Neural cell (in vitro differentiated cells): ENCODE measurements around the gene NPR2. TPM values are rescaled to one million over a fixed set of nuclear protein-coding genes. Genes with fewer than 3 reads are reported as not detected.

ENCODE experiments used
- H2AFZ ChIP-seq: fragments of 200-600, 300-800 bp; sonication (generic), shearing (Covaris generic); 2 replicates; pipeline ENCODE4 v1.6.0; 2014; ENCODE audit warnings: low read depth, mild to moderate bottlenecking, antibody characterized with exemption, low read length, moderate library complexity
- H3F3A ChIP-seq: fragments of 200-600 bp; shearing (Covaris generic); 2 replicates; pipeline ENCODE4 v1.6.1; 2016; ENCODE audit warnings: mild to moderate bottlenecking, moderate library complexity, mixed read lengths, antibody characterized with exemption, low read length; ENCODE audit not compliant: insufficient read depth, poor library complexity, severe bottlenecking
- H3K27ac ChIP-seq: fragments of 200-600, 300-800 bp; sonication (generic), shearing (Covaris generic); 2 replicates; pipeline ENCODE4 v1.5.1; 2014; ENCODE audit warnings: mild to moderate bottlenecking, low read length, moderate library complexity
- H3K27me3 ChIP-seq: fragments of 300-800, 200-600 bp; sonication (generic), shearing (Covaris generic); 2 replicates; pipeline ENCODE4 v1.6.0; 2014; ENCODE audit warnings: mild to moderate bottlenecking, low read depth, low read length, moderate library complexity; ENCODE audit not compliant: insufficient read depth
- H3K36me3 ChIP-seq: fragments of 300-800, 200-600 bp; sonication (generic), shearing (Covaris generic); 2 replicates; pipeline ENCODE4 v1.5.1; 2014; ENCODE audit warnings: mild to moderate bottlenecking, antibody characterized with exemption, low read length, moderate library complexity; ENCODE audit not compliant: insufficient read depth
- H3K4me2 ChIP-seq: fragments of 300-800, 200-600 bp; sonication (generic), shearing (Covaris generic); 2 replicates; pipeline ENCODE4 v1.6.0; 2014; ENCODE audit warnings: mild to moderate bottlenecking, low read length
- H3K4me3 ChIP-seq: fragments of 300-800, 200-600 bp; sonication (generic), shearing (Covaris generic); 2 replicates; pipeline ENCODE4 v1.5.1; 2014; ENCODE audit warnings: mild to moderate bottlenecking, low read length, moderate library complexity
- H3K79me2 ChIP-seq: fragments of 200-600 bp; shearing (Covaris generic); replicated peaks from 2 replicates; pipeline ENCODE4 v1.6.0; 2014; ENCODE audit warnings: mild to moderate bottlenecking, low read length, moderate library complexity; ENCODE audit not compliant: insufficient read depth
- H3K9ac ChIP-seq: fragments of 300-800, 200-600 bp; sonication (generic), shearing (Covaris generic); 2 replicates; pipeline ENCODE4 v1.6.1; 2016; ENCODE audit warnings: mild to moderate bottlenecking, low read length, mixed read lengths
- H3K9me2 ChIP-seq: fragments of 200-600 bp; shearing (Covaris generic); 2 replicates; pipeline ENCODE4 v1.6.1; 2016; ENCODE audit warnings: mild to moderate bottlenecking, low read length, mixed read lengths; ENCODE audit not compliant: insufficient read depth
- H3K9me3 ChIP-seq: fragments of 200-600, 300-800 bp; sonication (generic), shearing (Covaris generic); 2 replicates; pipeline ENCODE4 v1.6.1; 2016; ENCODE audit warnings: mild to moderate bottlenecking, mixed run types, low read length, moderate library complexity, mixed read lengths
- H4K20me1 ChIP-seq: fragments of 200-600 bp; shearing (Covaris generic); 2 replicates; pipeline ENCODE4 v1.6.1; 2016; ENCODE audit warnings: mild to moderate bottlenecking, mixed run types; ENCODE audit not compliant: insufficient read depth
- EP300 ChIP-seq: fragments of 450-650 bp; conservative IDR thresholded peaks from 2 replicates; pipeline ENCODE4 v1.6.1; 2014; ENCODE audit warnings: antibody characterized with exemption, mild to moderate bottlenecking, moderate library complexity; ENCODE audit not compliant: poor library complexity, severe bottlenecking
- EZH2 ChIP-seq: fragments of 200-600, 300-800 bp; shearing (Covaris generic), sonication (generic); IDR thresholded peaks from 2 replicates; pipeline ENCODE4 v1.6.1; 2014; ENCODE audit warnings: antibody characterized with exemption, low read length, borderline replicate concordance, mild to moderate bottlenecking; ENCODE audit not compliant: insufficient read depth, poor library complexity, severe bottlenecking
- MXI1 ChIP-seq: fragments of 450-650 bp; conservative IDR thresholded peaks from 2 replicates; pipeline ENCODE4 v1.6.1; 2014; ENCODE audit warnings: antibody characterized with exemption, mild to moderate bottlenecking; ENCODE audit not compliant: poor library complexity, severe bottlenecking
- POLR2AphosphoS5 ChIP-seq: IDR thresholded peaks from 2 replicates; pipeline ENCODE4 v1.6.1; 2012
- RAD21 ChIP-seq: fragments of 450-650 bp; conservative IDR thresholded peaks from 2 replicates; pipeline ENCODE4 v1.6.1; 2014; ENCODE audit warnings: antibody characterized with exemption, mild to moderate bottlenecking, moderate library complexity
- SMC3 ChIP-seq: fragments of 450-650 bp; conservative IDR thresholded peaks from 2 replicates; pipeline ENCODE4 v1.6.1; 2014; ENCODE audit warnings: antibody characterized with exemption, mild to moderate bottlenecking, moderate library complexity; ENCODE audit not compliant: poor library complexity
- TAF1 ChIP-seq: IDR thresholded peaks from 2 replicates; pipeline ENCODE4 v1.6.1; 2012; ENCODE audit warnings: low read depth
- polyA plus RNA-seq: library from polyadenylated mRNA; depleted of rRNA; stranded (reverse); fragments of >200 nt; gene quantifications from 2 replicates; pipeline ENCODE4 v1.2.3, GENCODE V29; 2014
- TF ChIP-seq, protein P1 (sequence below): IDR thresholded peaks from 2 replicates; pipeline ENCODE4 v1.6.1; 2012; ENCODE audit warnings: borderline replicate concordance
- TF ChIP-seq, protein P2 (sequence below): fragments of 450-650 bp; IDR thresholded peaks from 2 replicates; pipeline ENCODE4 v1.5.1; 2014; ENCODE audit warnings: antibody characterized with exemption, mild to moderate bottlenecking, moderate library complexity; ENCODE audit not compliant: poor library complexity, severe bottlenecking

The NPR2 gene
- polyA plus RNA-seq, 1 donor from 2014 or later = 9.6 TPM

DNA sequence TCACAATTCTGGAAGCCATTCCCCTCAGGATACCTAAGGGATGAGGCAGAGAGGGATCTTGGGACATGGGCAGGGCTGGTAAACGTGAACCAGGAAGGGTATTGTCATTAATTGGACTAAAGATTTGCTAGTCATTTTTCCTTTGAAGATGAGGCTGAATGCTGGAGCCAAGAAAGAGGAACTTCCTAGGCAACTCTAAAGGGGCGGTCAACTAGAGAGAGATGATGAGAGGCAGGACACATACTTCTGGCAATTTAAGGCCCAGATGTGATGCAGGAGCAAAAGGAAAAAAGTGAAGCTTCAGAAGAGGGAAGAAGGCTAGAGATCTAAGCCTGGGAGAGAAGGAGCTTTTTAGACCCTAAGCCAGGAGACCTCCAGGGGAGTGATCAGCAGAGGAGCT lies 47.9 kb upstream of the NPR2 start:
- Histone ChIP-seq H3K9me2 (no peaks in the 10 kb centered on the region), H4K20me1 (no peaks in the 10 kb centered on the region), H2AFZ (no peak overlapping the region), H3K27me3 (no peaks in the 10 kb centered on the region), H3K79me2 (peaks cover 33% of the 10 kb centered on the region), H3K9ac (no peak overlapping the region), H3K27ac (no peak overlapping the region), H3F3A (no peaks in the 10 kb centered on the region), H3K4me2 (no peak overlapping the region), H3K9me3 (no peaks in the 10 kb centered on the region), H3K4me3 (no peak overlapping the region), H3K36me3 (no peaks in the 10 kb centered on the region)
- TF ChIP-seq POLR2AphosphoS5 (no peak), EZH2 (no peak), SMC3 (no peak), RAD21 (no peak), MXI1 (no peak), EP300 (no peak), TAF1 (no peak)
- TF ChIP-seq, protein P1, sequence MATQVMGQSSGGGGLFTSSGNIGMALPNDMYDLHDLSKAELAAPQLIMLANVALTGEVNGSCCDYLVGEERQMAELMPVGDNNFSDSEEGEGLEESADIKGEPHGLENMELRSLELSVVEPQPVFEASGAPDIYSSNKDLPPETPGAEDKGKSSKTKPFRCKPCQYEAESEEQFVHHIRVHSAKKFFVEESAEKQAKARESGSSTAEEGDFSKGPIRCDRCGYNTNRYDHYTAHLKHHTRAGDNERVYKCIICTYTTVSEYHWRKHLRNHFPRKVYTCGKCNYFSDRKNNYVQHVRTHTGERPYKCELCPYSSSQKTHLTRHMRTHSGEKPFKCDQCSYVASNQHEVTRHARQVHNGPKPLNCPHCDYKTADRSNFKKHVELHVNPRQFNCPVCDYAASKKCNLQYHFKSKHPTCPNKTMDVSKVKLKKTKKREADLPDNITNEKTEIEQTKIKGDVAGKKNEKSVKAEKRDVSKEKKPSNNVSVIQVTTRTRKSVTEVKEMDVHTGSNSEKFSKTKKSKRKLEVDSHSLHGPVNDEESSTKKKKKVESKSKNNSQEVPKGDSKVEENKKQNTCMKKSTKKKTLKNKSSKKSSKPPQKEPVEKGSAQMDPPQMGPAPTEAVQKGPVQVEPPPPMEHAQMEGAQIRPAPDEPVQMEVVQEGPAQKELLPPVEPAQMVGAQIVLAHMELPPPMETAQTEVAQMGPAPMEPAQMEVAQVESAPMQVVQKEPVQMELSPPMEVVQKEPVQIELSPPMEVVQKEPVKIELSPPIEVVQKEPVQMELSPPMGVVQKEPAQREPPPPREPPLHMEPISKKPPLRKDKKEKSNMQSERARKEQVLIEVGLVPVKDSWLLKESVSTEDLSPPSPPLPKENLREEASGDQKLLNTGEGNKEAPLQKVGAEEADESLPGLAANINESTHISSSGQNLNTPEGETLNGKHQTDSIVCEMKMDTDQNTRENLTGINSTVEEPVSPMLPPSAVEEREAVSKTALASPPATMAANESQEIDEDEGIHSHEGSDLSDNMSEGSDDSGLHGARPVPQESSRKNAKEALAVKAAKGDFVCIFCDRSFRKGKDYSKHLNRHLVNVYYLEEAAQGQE = no peak
- TF ChIP-seq, protein P2, sequence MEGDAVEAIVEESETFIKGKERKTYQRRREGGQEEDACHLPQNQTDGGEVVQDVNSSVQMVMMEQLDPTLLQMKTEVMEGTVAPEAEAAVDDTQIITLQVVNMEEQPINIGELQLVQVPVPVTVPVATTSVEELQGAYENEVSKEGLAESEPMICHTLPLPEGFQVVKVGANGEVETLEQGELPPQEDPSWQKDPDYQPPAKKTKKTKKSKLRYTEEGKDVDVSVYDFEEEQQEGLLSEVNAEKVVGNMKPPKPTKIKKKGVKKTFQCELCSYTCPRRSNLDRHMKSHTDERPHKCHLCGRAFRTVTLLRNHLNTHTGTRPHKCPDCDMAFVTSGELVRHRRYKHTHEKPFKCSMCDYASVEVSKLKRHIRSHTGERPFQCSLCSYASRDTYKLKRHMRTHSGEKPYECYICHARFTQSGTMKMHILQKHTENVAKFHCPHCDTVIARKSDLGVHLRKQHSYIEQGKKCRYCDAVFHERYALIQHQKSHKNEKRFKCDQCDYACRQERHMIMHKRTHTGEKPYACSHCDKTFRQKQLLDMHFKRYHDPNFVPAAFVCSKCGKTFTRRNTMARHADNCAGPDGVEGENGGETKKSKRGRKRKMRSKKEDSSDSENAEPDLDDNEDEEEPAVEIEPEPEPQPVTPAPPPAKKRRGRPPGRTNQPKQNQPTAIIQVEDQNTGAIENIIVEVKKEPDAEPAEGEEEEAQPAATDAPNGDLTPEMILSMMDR = no peak

DNA sequence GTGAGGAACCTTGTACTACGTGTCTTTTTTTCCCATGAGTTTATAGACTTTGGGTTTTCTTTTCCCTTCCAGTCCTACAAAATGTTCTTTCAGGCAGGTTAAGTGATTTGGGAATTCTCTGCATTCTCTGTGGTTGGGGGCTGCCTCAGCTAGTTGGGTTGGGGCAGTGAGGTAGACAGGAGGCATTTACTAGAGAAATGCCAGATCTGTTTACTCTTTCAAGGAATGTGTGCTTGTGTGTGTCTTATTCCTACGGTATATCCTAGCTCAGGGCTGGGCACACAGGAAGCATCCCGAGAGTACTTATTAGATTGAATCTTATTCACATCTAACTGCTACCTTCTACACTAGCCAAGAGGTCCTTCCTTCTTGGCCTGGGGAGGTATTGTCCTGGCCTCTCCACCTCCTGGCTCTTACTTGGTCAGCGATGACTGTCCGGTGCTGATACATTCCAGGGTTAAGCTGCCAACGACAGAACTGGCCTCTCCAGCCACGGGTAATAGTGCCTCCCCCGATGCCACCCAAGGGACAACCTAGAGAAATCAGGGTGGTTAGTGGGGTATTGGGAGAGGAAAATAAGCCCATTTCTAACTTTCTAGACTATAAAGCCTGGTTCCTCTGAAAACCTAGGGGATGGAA lies 47.4 kb upstream of the NPR2 start:
- Histone ChIP-seq H3K4me2 (no peak overlapping the region), H3K9ac (no peak overlapping the region), H3F3A (no peaks in the 10 kb centered on the region), H3K27ac (no peak overlapping the region), H3K36me3 (no peaks in the 10 kb centered on the region), H3K27me3 (no peaks in the 10 kb centered on the region), H3K4me3 (no peak overlapping the region), H4K20me1 (no peaks in the 10 kb centered on the region), H3K79me2 (peaks cover 38% of the 10 kb centered on the region), H2AFZ (no peak overlapping the region), H3K9me2 (no peaks in the 10 kb centered on the region), H3K9me3 (no peaks in the 10 kb centered on the region)
- no peak for TF ChIP-seq MXI1
